Neuronal stem cell (in vitro differentiated cells): ENCODE data around the gene TMEM63A.

Experiments
- DNase-seq: peaks from one replicate; pipeline ENCODE4 v3.0.0-alpha.2; 2013; ENCODE audit warnings: low spot score
- H2AFZ ChIP-seq: one replicate; pipeline ENCODE4 v1.6.1; 2013; ENCODE audit warnings: mild to moderate bottlenecking, low read length, inconsistent platforms
- H2AK5ac ChIP-seq: 2 replicates; pipeline ENCODE4 v1.6.1; 2013; ENCODE audit warnings: low read depth, mild to moderate bottlenecking, inconsistent platforms, low read length, moderate library complexity, mixed read lengths
- H2BK120ac ChIP-seq: 2 replicates; pipeline ENCODE4 v1.6.1; 2013; ENCODE audit warnings: low read depth, mild to moderate bottlenecking, inconsistent platforms, low read length, moderate library complexity, mixed read lengths
- H2BK12ac ChIP-seq: one replicate; pipeline ENCODE4 v1.6.1; 2013; ENCODE audit warnings: low read length, inconsistent platforms
- H2BK15ac ChIP-seq: 2 replicates; pipeline ENCODE4 v1.6.1; 2013; ENCODE audit warnings: mild to moderate bottlenecking, low read length, inconsistent platforms, mixed read lengths
- H2BK5ac ChIP-seq: one replicate; pipeline ENCODE4 v1.6.1; 2013; ENCODE audit warnings: inconsistent platforms, mild to moderate bottlenecking, low read length, moderate library complexity
- H3K14ac ChIP-seq: one replicate; pipeline ENCODE4 v1.6.1; 2013; ENCODE audit warnings: low read length, inconsistent platforms
- H3K18ac ChIP-seq: 2 replicates; pipeline ENCODE4 v1.6.1; 2013; ENCODE audit warnings: low read length, inconsistent platforms
- H3K23ac ChIP-seq: 2 replicates; pipeline ENCODE4 v1.6.1; 2013; ENCODE audit warnings: low read depth, mild to moderate bottlenecking, mixed read lengths, low read length, inconsistent platforms; ENCODE audit not compliant: poor library complexity
- H3K27ac ChIP-seq: replicated peaks from 3 replicates; pipeline ENCODE4 v1.5.1; 2013; ENCODE audit warnings: low read length, inconsistent platforms
- H3K27me3 ChIP-seq, 3 experiments: 2 replicates each; pipeline ENCODE4 v1.6.1; 2013; ENCODE audit warnings: low read length in 3 of 3, mild to moderate bottlenecking in 2 of 3, inconsistent platforms in 1 of 3, low read depth in 1 of 3, mixed read lengths in 1 of 3, moderate library complexity in 1 of 3; ENCODE audit not compliant: control insufficient read depth in 3 of 3, insufficient read depth in 3 of 3
- H3K36me3 ChIP-seq, 2 donors: replicated peaks in 1 of 2; 2 replicates each; pipeline ENCODE4 v1.6.1; 2013; ENCODE audit warnings: low read length in 2 of 2; ENCODE audit not compliant: control insufficient read depth in 2 of 2, insufficient read depth in 2 of 2
- H3K4ac ChIP-seq: 2 replicates; pipeline ENCODE4 v1.6.1; 2013; ENCODE audit warnings: inconsistent platforms, mild to moderate bottlenecking, low read length, moderate library complexity
- H3K4me1 ChIP-seq, 2 donors: 1 replicate in 1 of 2; 2 replicates in 1 of 2; pipeline ENCODE4 v1.6.1; 2013; ENCODE audit warnings: low read length in 2 of 2, low read depth in 1 of 2; ENCODE audit not compliant: control insufficient read depth in 2 of 2, insufficient read depth in 1 of 2
- H3K4me2 ChIP-seq: one replicate; pipeline ENCODE4 v1.6.1; 2013; ENCODE audit warnings: mild to moderate bottlenecking, low read length, inconsistent platforms; ENCODE audit not compliant: insufficient read depth, poor library complexity, severe bottlenecking
- H3K4me3 ChIP-seq, 2 donors: 2 replicates each; pipeline ENCODE4 v1.5.1; 2013; ENCODE audit warnings: low read length in 2 of 2, mild to moderate bottlenecking in 2 of 2, inconsistent platforms in 1 of 2, moderate library complexity in 1 of 2
- H3K79me1 ChIP-seq: one replicate; pipeline ENCODE4 v1.6.1; 2013; ENCODE audit warnings: low read depth, mild to moderate bottlenecking, inconsistent platforms, low read length, moderate library complexity
- H3K9ac ChIP-seq: one replicate; pipeline ENCODE4 v1.6.1; 2013; ENCODE audit warnings: mild to moderate bottlenecking, low read depth, low read length, inconsistent platforms; ENCODE audit not compliant: poor library complexity
- H3K9me3 ChIP-seq, 2 donors: replicated peaks in 1 of 2; 2 replicates each; pipeline versions ENCODE3 to v1.6.1; 2013; ENCODE audit warnings: low read length in 2 of 2, mild to moderate bottlenecking in 2 of 2, inconsistent platforms in 1 of 2, low read depth in 1 of 2, mixed read lengths in 1 of 2, moderate library complexity in 1 of 2; ENCODE audit not compliant: control insufficient read depth in 2 of 2, insufficient read depth in 1 of 2
- H4K8ac ChIP-seq: one replicate; pipeline ENCODE4 v1.6.1; 2013; ENCODE audit warnings: low read depth, mild to moderate bottlenecking, inconsistent platforms, low read length, moderate library complexity
- H4K91ac ChIP-seq: one replicate; pipeline ENCODE4 v1.6.1; 2013; ENCODE audit warnings: low read length, low read depth, mild to moderate bottlenecking, inconsistent platforms; ENCODE audit not compliant: poor library complexity
- WGBS, 2 donors: extraction: QIAGEN DNeasy Blood & Tissue Kit; methylation state at CpG; one replicate each; pipeline ENCODE4 v1.1.7; 2013; ENCODE audit warnings: missing lambda C conversion rate in 2 of 2, mixed read lengths in 1 of 2; ENCODE audit not compliant: insufficient read length in 2 of 2, insufficient replicate concordance in 1 of 2; ENCODE audit errors: extremely low coverage in 2 of 2; 5-methylcytosine and 5-hydroxymethylcytosine counted together

The TMEM63A gene

DNA sequence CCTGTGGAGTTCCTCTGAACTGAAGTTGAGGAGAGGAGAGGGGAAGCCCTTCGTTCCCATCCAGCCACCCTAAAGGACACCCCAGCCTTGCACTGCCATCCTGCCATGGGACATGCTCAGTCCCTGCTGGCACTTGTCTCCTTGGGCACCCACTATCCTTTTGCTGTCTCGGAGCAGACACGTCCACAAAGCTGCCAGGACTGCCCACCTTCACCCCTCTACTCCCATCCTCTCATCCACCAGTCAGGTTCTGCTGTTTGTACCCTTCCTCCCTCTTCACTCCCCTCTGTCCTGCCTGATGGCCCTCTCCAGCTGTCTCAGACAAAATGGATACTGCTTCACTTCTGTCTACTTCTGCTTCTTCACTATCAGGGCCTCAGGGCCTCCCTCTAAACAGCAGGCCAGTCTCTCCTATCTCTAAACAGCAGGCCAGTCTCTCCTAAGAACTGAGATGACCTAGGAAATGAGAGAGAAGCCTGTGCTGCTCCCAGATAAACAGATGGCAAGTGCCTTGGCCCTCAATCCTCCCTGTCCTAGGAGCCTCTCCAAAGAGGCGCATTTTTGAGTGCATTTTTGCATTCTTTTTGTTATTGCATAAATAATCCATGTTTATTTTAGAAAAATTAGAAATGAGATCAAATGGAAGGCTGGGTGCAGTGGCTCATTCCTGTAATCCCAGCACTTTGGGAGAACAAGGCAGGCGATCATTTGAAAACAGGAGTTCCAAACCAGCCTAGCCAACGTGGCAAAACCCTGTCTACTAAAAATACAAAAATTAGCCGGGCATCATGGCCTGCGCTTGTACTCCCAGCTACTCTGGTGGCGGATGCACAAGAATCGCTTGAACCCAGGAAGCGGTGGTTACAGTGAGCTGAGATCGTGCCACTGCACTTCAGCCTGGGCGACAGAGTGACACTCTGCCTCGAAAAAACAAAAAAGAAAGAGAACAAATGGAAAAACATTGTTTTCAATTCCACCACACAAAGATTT is 46.3 kb upstream of the TMEM63A start:
- Histone ChIP-seq H3K4me2 (no peak overlapping the region), H2AK5ac (no peak overlapping the region), H4K8ac (peak overlapping the region; percentile 5), H2BK120ac (no peak overlapping the region), H4K91ac (no peak overlapping the region), H3K9ac (no peak overlapping the region), H3K23ac (peak overlapping the region; percentile 6), H3K9me3 (no peaks in the 10 kb centered on the region), H3K14ac (no peak overlapping the region), H3K79me1 (peaks cover 3% of the 10 kb centered on the region), H3K18ac (no peak overlapping the region), H3K4me3 (peak overlapping the region in 1 of 2 donors; percentile 61), H2BK5ac (no peak overlapping the region), H3K4ac (no peak overlapping the region), H2AFZ (peak overlapping the region; percentile 84), H3K27ac (no peak overlapping the region), H2BK12ac (no peak overlapping the region), H3K4me1 (peaks cover 0 to 1% of the 10 kb centered on the region in 2 donors), H2BK15ac (peak overlapping the region; percentile 6), H3K27me3 (no peaks in the 10 kb centered on the region), H3K36me3 (no peaks in the 10 kb centered on the region)
- no CpG with 5 or more reads among the region's 14 CpGs for WGBS, 2 donors
- DNase-seq: no peak

DNA sequence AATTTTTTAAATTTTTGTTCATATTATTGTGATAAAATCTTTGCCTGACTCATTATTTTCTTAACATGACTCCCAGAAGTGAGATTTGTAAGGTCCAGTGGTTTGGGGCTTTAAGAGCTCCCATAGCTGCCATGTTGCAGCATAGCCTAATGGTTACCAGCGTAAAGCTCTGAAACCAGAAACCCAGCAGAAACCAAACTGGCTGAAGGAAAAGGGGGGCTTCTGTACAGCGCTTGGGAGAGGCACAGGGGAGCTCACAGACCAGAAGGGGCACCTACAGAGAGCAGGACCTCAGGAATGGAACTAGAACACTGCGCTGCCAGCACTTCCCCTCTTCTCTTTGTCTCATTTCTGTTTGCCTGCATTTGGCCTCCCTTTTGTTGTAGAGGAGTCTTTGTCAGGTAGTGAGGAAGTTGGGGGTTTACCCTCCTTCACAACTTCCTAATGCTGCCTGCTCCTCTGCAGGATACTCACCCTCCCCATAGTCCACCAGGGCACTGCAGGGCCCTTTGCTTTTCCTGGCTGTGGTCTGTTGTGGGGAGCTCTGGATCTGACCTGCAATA is 44.5 kb upstream of the TMEM63A start:
- H3K4me2 ChIP-seq: no peak overlapping the region
- no peak overlapping the region for H3K23ac ChIP-seq
- no peak overlapping the region for H2BK15ac ChIP-seq
- no peak overlapping the region for H2BK5ac ChIP-seq
- no peaks in the 10 kb centered on the region for H3K9me3 ChIP-seq
- H3K9ac ChIP-seq: no peak overlapping the region
- peak overlapping the region; percentile 73 for H2AFZ ChIP-seq
- no peak overlapping the region for H2BK12ac ChIP-seq
- DNase-seq: no peak
- no peak overlapping the region for H2BK120ac ChIP-seq
- WGBS, 2 donors: no CpG with 5 or more reads among the region's 3 CpGs
- H2AK5ac ChIP-seq: no peak overlapping the region
- no peak overlapping the region for H4K91ac ChIP-seq
- no peak overlapping the region for H3K4ac ChIP-seq
- H3K4me1 ChIP-seq: peaks cover 3 to 4% of the 10 kb centered on the region in 2 donors
- H3K79me1 ChIP-seq: peaks cover 12% of the 10 kb centered on the region
- peaks cover 8 to 13% of the 10 kb centered on the region in 2 donors for H3K36me3 ChIP-seq
- no peaks in the 10 kb centered on the region for H3K27me3 ChIP-seq
- no peak overlapping the region for H3K27ac ChIP-seq
- no peak overlapping the region for H3K14ac ChIP-seq
- H3K18ac ChIP-seq: no peak overlapping the region
- H3K4me3 ChIP-seq: no peak overlapping the region
- no peak overlapping the region for H4K8ac ChIP-seq

DNA sequence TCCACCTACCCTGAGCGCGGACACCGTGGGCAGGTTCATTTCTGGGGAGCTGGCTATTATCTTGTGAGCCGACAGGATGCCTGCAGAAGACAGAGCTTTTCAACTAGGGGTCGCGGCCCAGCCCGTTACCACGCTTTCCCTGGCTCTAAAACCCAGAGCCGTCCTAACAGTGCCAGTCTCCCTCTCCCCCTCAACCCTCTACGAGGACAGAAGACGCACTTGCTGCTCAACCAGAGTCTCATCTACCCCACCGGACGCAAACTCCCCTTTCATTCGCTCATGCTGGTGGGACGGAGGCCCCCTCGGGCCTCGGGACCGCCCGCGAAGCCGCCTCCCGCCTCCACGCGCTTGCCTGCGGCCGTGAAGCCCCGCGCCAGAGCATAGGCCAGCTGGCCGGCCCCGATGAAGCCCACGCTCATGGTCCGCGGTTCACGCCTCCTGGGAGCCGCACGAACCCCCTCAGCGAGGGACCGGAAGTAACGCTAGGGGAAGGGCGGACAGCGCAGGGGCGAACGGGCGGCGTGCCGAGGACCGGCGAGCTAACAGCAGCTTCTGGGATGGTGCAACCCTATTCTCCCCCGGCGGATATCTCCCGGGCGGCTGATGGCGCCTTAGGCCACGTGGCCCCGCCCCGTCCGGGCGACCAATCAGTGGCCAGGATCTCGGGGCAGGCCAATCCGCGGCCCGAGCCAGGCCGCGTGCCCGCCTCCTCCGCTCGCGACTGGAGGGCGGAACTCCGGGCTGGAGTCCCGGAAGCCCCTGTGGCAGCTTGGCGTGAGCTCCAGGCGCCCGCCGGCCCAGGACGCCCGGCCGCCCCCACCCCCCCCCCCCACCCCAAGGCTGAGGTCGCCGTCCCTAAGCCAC is 41.7 kb upstream of the TMEM63A start, which contains the start of gene PYCR2:
PYCR2 (minus strand) TSS at position 559 of the 864 bp plus-strand sequence; CDS start at position 419, 140 bp downstream.
- H3K27ac ChIP-seq: peak within 1 kb of the TSS; percentile 92
- peaks cover 15% of the 10 kb centered on the region for H3K79me1 ChIP-seq
- H3K27me3 ChIP-seq: no peaks in the 10 kb centered on the region
- H3K4me2 ChIP-seq: peak within 1 kb of the TSS; percentile 83
- H2AFZ ChIP-seq: peak within 1 kb of the TSS; percentile 94
- peak within 1 kb of the TSS; percentile 75 for H2BK15ac ChIP-seq
- no CpG with 5 or more reads among the region's 80 CpGs for WGBS, 2 donors
- H4K91ac ChIP-seq: no peak within 1 kb of the TSS
- H3K4me3 ChIP-seq: peak within 1 kb of the TSS; percentile 97 to 100
- peak within 1 kb of the TSS; percentile 97 for H3K9ac ChIP-seq
- peak within 1 kb of the TSS; percentile 73 for H2BK12ac ChIP-seq
- H2BK120ac ChIP-seq: peak within 1 kb of the TSS; percentile 94
- peak within 1 kb of the TSS; percentile 81 for H2AK5ac ChIP-seq
- peak within 1 kb of the TSS; percentile 100 for H3K23ac ChIP-seq
- peaks cover 25 to 38% of the 10 kb centered on the region in 2 donors for H3K36me3 ChIP-seq
- no peaks in the 10 kb centered on the region for H3K9me3 ChIP-seq
- DNase-seq: peak; percentile 90
- H3K4ac ChIP-seq: no peak within 1 kb of the TSS
- H3K14ac ChIP-seq: peak within 1 kb of the TSS; percentile 99
- peak within 1 kb of the TSS; percentile 98 for H3K18ac ChIP-seq
- H4K8ac ChIP-seq: no peak within 1 kb of the TSS
- peak within 1 kb of the TSS; percentile 95 for H2BK5ac ChIP-seq
- H3K4me1 ChIP-seq: peaks cover 3% of the 10 kb centered on the region in 2 donors
